ENCODE measurements around the gene NUS1. TPM values are rescaled to one million over a fixed set of nuclear protein-coding genes. Genes with fewer than 3 reads are reported as not detected.

NUS1 gene
- total and polyA plus RNA-seq, 2 of the 13 experiments (the other 11 are each of a cell fraction or from before 2014, with no cell fraction given) = 18.3 to 18.6 TPM

- TF ChIP-seq, protein P1, sequence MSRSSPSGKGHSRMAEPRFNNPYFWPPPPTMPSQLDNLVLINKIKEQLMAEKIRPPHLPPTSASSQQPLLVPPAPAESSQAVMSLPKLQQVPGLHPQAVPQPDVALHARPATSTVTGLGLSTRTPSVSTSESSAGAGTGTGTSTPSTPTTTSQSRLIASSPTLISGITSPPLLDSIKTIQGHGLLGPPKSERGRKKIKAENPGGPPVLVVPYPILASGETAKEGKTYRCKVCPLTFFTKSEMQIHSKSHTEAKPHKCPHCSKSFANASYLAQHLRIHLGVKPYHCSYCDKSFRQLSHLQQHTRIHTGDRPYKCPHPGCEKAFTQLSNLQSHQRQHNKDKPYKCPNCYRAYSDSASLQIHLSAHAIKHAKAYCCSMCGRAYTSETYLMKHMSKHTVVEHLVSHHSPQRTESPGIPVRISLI (CRISPR knock-in tag; IDR thresholded peaks at IDR 0.05; ENCODE audit: borderline replicate concordance) = no peak; the same call in 1 of the 2 replicates
- TF ChIP-seq HOXA3 (CRISPR knock-in tag; IDR thresholded peaks at IDR 0.05) (peak; percentile 98), NFYC (CRISPR knock-in tag; IDR thresholded peaks at IDR 0.05) (peak; percentile 92), ZSCAN31 (CRISPR knock-in tag; IDR thresholded peaks at IDR 0.05; ENCODE audit: low read depth) (peak; percentile 49; the same call in 1 of the 2 replicates), ZNF607 (CRISPR knock-in tag; IDR thresholded peaks at IDR 0.05; ENCODE audit: borderline replicate concordance) (no peak; the same call in 1 of the 2 replicates), ZNF232 (CRISPR knock-in tag; IDR thresholded peaks at IDR 0.05; ENCODE audit: borderline replicate concordance) (no peak), ZNF746 (CRISPR knock-in tag; IDR thresholded peaks at IDR 0.05) (no peak), RAD21 (CRISPR knock-in tag; IDR thresholded peaks at IDR 0.05) (peak; percentile 62), NONO (IDR thresholded peaks at IDR 0.05) (no peak), NONO (CRISPR knock-in tag; conservative IDR thresholded peaks at IDR 0.05) (peak; percentile 99), NR0B2 (CRISPR knock-in tag; IDR thresholded peaks at IDR 0.05) (peak; percentile 57; the same call in 1 of the 2 replicates), CERS6 (CRISPR knock-in tag; IDR thresholded peaks at IDR 0.05) (no peak), TGIF2 (CRISPR knock-in tag; IDR thresholded peaks at IDR 0.05) (no peak), MEF2D (CRISPR knock-in tag; IDR thresholded peaks at IDR 0.05) (peak; percentile 38), ZNF639 (CRISPR knock-in tag; conservative IDR thresholded peaks at IDR 0.05) (peak; percentile 87), CCAR2 (optimal IDR thresholded peaks at IDR 0.05; ENCODE audit: low read depth, low read length) (no peak), ZNF670 (CRISPR knock-in tag; IDR thresholded peaks at IDR 0.05; ENCODE audit: borderline replicate concordance) (peak; percentile 85), JUNB (CRISPR knock-in tag; IDR thresholded peaks at IDR 0.05; ENCODE audit: borderline replicate concordance) (no peak), MEIS2 (CRISPR knock-in tag; IDR thresholded peaks at IDR 0.05) (peak; percentile 72), SMAD1 (CRISPR knock-in tag; IDR thresholded peaks at IDR 0.05; ENCODE audit: borderline replicate concordance, low read depth) (peak; percentile 98), ZC3H13 (CRISPR knock-in tag; IDR thresholded peaks at IDR 0.05) (no peak), ZNF513 (CRISPR knock-in tag; conservative IDR thresholded peaks at IDR 0.05) (no peak; the same call in 1 of the 2 replicates)
- TF ChIP-seq, protein P2, sequence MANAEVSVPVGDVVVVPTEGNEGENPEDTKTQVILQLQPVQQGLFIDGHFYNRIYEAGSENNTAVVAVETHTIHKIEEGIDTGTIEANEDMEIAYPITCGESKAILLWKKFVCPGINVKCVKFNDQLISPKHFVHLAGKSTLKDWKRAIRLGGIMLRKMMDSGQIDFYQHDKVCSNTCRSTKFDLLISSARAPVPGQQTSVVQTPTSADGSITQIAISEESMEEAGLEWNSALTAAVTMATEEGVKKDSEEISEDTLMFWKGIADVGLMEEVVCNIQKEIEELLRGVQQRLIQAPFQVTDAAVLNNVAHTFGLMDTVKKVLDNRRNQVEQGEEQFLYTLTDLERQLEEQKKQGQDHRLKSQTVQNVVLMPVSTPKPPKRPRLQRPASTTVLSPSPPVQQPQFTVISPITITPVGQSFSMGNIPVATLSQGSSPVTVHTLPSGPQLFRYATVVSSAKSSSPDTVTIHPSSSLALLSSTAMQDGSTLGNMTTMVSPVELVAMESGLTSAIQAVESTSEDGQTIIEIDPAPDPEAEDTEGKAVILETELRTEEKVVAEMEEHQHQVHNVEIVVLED (CRISPR knock-in tag; IDR thresholded peaks at IDR 0.05; ENCODE audit: borderline replicate concordance) = peak; percentile 99
Observed at GRCh38 chr6:117674991-117675657, at the start of gene NUS1 (continued).

All from HepG2 (cell line).